HG02798 (cell line): Measurements from ENCODE around the gene SPRR2E.
"Not testable (repeated sequence)": the region's sequence is repeated elsewhere in the genome, so short reads cannot be mapped to it uniquely, and the experiment has no call there.

Experiments used
- ATAC-seq: cut with Tn5 transposase; IDR thresholded peaks from one replicate; pipeline ENCODE4 v1.9.1; 2021; ENCODE audit warnings: mild to moderate bottlenecking; ENCODE audit not compliant: unreplicated experiment, poor library complexity

SPRR2E gene

DNA sequence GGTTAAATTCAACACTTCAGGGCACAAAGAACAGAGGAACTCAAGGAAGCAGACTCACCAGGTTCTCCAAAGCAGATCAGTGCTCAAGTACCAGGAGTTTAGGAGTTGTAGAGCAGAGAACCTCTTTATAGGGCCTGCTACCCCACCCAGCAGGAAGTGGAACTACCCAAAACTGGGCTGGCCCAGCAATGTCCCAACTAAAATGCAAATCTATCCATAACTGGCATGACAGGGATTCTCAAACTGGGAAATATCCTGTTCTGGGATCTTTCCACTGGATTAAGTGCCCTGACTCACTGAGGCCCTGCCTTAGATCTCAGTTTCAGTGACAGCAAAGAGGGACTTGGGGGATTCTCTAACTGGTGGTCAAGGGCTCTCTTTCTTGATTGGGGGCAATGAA is at the start of gene SPRR2E:
SPRR2E (minus strand) TSS at position 101 of the 400 bp plus-strand sequence. CDS start 775 bp downstream, outside the sequence.
- ATAC-seq, result no peak

DNA sequence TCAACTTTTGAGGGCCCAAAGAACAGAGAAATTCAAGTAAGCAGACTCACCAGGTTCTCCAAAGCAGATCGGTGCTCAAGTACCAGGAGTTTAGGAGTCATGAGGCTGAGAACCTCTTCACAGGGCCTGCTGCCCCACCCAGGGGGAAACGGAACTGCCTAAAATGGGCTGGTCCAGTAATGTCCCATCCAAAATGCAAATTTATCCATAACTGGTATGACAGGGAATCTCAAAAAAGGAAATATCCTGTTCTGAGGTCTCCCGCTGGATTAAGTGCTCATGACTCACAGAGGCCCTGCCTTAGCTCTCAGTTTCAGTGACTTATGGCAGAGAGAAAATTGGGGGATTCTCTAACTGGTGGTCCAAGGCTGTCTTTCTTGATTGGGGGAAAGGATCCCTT is 47.1 kb upstream of the SPRR2E start:
- no peak for ATAC-seq

DNA sequence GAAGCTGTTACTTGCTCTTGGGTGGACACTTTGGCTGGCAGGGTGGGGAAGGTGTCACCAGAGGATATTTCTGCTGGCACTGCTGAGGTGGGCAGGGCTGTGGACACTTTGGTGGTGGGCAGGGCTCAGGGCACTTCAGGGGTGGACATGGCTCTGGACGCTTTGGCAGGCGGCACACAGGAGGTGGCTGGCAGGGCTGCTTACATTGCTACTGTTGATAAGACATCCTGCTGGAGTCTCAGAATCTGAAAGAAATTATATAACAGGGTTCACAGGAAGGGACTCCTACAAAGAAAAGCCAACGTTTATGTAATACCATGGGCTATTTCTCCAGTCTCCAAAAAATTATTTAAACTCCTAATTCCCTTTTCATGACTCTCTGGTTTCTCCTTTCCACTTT is 46.2 kb upstream of the SPRR2E start:
- ATAC-seq, result no peak

DNA sequence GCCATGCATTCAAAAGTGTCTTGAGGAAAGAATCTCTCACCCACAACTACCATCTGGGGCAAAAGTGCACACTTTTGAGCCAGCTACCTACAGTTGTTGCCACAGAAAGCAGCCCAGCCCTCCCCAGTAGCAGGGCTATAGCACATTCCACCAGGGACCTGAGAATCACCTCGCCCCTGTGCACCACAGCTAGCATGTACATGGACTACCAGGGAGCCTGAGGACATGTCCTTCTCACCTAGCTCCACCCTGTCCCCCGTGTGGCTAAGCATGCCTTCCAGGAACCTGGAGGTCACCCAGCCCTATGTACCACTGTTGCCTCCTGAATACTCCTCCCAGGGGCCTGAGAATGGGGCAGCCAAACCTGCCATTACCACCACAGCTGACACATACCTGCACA is 39.4 kb upstream of the SPRR2E start:
- no peak for ATAC-seq

DNA sequence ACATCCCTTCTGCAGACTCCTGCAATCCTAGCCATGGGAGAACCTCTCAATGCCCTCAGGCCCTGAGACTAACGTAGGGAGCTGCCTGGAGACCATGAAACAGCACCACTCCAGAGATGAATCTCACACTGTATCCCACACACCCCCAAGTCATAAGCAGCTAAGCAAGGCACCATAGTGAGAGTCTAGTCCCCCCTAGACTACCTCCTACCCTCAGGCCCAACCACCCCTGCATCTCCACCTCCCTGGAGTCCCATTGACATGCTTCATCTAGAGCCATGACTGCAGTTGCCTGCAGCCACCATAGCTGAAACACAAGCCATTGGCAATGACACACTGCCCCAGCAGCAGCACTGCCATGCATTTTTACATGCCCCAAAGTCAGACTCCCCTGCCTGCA is 38.9 kb upstream of the SPRR2E start:
- ATAC-seq, result no peak

DNA sequence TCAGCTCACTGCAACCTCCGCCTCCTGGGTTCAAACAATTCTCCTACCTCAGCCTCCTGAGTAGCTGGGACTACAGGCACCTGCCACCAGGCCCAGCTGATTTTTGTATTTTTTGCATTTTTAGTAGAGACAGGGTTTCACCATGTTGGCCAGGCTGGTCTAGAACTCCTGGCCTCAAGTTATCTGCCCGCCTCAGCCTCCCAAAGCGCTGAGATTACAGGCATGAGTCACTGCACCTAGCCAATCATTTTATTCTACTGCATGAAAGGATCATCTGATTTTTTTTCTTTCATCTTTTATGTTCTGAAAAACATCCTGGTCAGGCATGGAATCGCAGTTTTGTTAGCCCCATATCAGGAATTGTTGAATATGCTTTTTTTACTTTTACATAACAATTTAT is 34.4 kb upstream of the SPRR2E start:
- not testable (repeated sequence) for ATAC-seq

DNA sequence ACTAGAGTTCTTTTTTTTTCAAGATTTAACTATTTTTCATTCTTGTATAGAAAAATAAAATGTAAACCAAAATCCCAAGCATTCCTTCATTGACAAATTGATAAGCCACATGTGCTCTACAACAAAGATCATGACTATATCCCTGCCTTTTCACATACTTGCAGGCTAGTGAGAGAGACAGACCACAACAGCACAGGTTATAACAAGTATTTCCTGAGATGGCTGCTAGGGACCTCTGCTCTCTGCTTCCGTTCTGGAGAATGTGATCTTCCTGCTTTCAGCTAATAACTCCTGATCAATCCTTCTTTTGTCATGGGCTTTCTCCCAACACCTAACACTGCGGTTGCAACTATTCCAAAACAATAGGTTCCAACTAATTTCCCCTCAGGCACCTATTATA is 33.0 kb upstream of the SPRR2E start:
- no peak for ATAC-seq

DNA sequence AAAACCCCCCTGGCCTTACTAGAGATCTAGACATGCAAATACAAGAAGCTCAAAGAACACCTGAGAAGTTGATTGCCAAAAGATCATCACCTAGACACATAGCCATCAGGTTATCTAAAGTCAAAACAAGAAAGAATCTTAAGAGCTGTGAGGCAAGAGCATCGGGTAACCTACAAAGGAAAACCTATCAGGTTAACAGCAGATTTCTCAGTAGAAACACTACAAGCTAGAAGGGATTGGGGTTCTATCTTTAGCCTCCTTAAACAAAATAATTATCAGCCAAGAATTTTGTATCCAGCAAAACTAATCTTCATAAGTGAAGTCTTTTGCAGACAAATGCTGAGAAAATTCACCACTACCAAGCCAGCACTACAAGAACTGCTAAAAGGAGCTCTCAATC is 31.2 kb upstream of the SPRR2E start:
- ATAC-seq, result no peak

DNA sequence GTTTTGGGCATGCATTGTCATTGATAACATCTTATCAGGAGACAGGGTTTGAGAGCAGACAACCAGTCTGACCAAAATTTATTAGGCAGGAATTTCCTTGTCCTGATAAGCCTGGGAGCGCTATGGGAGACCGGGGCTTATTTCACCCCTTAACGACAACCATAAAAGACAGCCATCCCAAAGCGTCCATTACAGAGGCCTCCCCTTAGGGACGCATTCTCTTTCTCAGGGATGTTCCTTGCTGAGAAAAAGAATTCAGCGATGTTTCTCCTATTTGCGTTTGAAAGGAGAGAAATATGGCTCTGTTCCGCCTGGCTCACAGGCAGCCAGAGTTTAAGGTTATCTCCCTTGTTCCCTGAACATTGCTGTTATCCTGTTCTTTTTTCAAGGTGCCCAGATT is 29.5 kb upstream of the SPRR2E start:
- ATAC-seq, result not testable (repeated sequence)

DNA sequence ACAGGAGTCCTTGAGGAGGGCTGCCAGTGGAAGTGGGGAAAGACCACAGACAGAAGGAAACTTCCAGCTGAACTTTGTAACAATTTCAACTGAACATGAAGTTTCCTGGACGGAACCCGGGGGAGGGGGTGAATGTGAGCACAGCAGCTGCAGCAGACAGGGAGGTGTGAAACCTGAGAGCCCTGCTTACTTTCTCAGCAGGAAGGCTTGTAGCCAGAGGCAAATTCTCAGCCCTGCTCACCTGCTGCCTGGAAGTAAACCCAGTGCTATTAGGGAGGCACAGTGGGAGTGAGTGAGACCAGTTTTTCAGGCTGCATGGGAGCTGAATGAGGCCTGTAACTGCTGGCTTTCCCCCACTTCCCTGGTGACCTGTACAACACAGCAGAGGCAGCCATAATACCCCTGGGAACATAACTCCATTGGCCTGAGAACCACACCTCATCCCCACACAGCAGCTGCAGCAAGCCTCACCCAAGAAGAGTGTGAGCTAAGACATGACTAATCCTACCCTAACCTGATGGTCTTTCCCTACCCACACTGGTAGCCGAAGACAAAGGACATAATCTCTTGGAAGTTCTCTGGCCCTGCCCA is 28.6 kb upstream of the SPRR2E start:
- ATAC-seq, result no peak

DNA sequence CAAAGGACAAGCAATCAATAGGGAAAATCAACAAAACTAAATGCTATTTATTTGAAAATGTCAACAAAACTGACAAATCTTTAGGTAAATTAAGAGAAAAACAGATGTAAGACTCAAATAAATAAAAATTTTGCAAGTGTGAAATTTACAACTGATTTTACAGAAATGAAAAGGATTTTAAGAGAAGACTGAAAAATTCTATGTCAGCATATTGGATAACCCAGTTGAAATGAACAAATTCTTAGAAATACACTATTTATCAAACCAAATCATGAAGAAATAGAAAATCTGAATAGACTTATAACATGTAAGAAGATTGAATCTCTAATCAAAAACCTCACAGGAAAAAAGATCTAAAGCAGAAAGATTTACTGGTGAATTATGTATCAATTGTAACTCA is 26.6 kb upstream of the SPRR2E start:
- ATAC-seq, result no peak

DNA sequence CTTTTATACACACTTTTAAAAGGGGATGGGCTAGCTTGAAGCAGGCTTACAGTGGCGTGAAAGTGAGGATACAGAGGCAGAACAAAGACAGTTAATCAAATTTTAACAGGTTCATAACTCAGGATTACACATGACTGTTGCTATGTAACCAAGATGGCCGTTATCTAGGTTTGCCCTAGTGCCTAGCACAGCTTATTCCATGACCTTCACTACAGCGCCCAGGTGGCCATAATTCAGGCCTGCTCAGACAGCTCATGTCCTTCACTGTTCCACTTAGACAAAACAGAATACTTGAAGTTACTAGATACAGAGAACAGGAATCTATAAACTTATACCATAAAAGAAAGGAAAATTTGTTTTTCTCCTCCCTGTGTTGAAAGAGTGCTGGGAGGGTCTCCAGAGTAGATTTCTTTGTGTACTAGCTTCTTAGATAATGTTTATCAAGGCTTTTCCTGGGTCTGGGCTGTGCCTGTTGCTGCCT is 25.2 kb upstream of the SPRR2E start:
- ATAC-seq, result no peak

DNA sequence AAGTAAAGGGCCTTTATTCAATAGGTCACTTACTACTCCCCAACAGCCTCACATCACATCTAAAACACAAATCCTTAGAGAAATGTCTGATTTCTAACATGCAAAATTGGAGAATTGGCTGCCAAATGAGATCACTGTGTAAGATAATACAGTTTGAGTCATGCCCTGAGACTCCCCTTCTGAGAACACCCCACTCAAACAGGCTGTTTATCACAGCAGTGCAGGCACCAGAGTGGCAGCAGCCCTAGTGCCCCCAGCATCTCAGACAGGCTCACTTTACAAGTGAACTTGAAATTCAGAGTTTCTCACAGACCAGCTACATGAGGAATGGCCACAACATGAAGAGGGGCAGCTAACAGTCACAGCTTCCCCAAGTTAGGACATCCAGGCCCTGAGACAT is 20.9 kb upstream of the SPRR2E start:
- ATAC-seq, result not testable (repeated sequence)

DNA sequence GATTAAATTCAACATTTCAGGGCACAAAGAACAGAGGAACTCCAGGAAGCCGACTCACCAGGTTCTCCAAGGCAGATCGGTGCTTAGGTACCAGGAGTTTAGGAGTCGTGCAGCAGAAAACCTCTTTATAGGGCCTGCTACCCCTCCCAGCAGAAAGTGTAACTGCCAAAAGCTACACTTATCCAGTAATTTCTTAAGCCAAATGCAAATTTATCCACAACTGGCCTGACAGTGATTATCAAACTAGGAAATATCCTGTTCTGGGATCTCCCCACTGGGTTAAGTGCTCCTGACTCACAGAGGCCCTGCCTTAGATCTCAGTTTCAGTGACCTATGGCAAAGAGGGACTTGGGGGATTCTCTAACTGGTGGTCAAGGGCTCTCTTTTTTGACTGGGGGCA is 19.1 kb upstream of the SPRR2E start, which contains the start of gene SPRR2F:
SPRR2F (minus strand) TSS at position 101 of the 400 bp plus-strand sequence. CDS start 783 bp downstream, outside the sequence.
- no peak for ATAC-seq

DNA sequence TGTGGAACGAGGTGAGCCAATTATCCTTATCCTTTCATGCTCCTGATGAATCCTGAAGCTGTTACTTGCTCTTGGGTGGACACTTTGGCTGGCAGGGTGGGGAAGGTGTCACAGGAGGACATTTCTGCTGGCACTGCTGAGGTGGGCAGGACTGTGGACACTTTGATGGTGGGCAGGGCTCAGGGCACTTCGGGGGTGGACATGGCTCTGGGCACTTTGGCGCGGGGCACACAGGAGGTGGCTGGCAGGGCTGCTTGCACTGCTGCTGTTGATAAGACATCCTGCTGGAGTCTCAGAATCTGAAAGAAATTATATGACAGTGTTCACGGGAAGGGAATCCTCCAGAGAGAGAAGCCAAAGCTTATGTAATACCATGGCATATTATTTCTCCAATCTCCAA is 18.1 kb upstream of the SPRR2E start:
- ATAC-seq, result not testable (repeated sequence)

DNA sequence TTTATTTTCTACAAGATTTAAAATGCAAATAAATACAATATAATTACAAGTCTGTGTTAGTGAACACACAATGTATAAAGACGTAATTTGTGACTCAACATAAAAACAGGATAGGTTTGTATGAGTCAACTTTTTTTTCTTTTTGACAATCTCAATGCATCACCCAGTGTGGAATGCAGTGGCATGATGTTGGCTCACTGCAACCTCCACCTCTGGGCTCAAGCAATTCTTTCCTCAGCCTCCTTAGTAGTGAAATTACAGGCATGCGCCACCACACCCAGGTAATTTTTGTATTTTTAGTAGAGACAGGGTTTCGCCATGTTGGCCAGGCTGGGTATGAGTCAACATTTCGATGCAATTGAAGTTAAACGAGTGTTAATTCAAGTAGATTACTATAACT is 5.9 kb upstream of the SPRR2E start:
- ATAC-seq, result no peak

DNA sequence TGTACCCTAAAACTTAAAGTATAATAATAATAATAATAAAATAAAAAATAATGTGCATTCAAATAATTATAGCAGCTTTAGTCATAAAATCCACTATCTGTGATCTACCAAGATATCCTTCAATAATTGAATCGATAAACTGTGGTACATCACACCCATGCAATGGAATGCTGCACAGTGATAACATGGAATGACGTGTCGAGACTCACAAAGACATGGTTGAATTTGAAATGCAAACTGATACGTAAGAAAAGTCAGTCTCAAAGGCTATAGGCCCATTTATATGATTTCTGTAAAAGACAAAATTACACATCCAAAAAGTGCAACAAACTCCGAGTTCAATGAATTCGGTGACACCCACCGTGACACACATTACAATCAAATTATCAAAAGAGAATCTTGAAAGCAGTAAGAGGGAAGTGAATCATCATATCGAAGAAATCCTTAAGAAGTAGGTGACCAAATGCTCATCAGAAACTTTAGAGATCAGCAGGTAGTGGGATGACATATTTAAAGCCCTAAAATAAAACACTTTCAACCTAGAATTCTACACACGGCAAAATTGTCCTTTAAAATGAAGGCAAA is 5.2 kb upstream of the SPRR2E start:
- ATAC-seq, result no peak

DNA sequence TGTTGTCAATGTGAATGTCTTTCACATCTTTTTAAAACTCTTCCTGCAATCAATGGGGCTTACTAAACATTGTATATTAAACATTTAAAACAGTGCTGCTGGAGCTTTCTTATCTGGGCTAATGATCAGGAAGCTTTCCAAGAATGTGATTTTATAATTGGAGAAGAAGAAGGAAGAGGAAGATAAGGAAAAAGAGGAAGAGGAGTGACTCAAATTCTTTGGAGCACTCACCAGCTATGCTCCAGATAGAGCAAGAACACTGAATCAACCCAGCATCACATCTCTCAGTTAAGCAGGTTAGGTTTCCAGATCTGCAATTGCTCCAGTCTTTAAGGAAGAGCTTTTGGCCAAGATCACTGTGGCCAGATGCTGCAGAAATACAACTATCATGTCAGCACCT is 1.4 kb upstream of the SPRR2E start:
- ATAC-seq, result no peak

DNA sequence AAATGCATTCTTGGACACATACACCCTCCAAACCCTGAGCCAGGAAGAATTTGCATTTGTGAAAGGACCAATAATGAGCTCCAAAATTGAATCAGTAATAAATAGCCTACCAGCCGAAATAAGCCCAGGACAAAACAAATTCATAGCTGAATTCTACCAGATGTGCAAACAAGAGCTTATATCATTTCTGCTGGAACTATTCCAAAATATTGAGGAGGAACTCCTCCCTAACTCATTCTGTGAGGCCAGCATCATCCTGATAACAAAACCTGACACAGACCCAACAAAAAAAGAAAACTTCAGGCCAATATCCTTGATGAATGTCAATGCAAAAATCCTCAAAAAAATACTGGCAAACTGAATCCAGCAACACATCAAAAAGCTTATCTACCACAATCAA is 6.7 kb downstream of the SPRR2E start:
- no peak for ATAC-seq

DNA sequence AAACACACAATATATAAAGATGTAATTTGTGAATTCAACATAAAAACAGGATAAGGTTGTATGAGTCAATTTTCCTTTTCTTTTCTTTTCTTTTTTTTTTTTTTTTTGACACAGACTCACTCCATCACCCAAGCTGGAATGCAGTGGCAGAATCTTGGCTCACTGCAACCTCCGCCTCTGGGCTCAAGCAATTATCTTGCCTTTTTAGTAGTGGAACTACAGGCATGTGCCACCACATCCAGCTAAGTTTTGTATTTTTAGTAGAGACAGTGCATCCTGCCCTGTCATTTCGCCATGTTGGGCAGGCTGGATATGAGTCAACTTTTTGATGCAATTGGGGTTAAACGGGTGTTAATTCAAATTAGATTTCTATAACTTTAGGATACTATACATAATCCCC is 12.6 kb downstream of the SPRR2E start:
- ATAC-seq, result no peak

DNA sequence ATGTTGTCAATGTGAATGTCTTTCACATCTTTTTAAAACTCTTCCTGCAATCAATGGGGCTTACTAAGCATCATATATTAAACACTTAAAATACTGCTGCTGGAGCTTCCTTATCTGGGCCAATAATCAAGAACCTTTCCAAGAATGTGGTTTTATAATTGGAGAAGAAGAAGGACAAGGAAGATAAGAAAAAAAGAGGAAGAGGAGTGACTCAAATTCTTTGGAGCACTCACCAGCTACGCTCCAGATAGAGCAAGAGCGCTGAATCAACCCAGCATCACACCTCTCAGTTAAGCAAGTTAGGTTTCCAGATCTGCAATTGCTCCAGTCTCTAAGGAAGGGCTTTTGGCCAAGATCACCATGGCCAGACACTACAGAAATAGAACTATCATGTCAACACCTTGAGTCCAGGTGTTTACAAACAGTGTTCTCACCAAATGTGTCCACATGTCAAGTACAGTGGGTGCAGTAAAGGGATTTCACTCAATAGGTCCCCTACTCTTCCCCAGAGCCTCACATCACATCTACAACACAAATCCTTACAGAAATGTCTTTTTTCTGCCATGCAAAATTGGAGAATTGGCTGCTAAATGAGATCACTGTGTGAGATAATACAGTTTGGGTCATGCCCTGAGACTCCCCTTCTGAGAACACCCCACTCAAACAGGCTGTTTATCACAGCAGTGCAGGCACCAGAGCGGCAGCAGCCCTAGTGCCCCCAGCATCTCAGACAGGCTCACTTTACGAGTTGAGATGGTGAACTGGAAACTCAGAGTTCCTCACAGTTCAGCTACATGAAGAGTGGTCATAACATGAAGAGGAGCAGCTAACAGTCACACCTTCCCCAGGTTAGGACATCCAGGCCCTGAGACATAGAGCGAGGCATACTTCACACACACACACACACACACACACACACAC is 21.3 kb downstream of the SPRR2E start:
- no peak for ATAC-seq
